Neuronal stem cell (in vitro differentiated cells): ENCODE data around the gene POMT2.

ENCODE experiments used
- DNase-seq: peaks from one replicate; pipeline ENCODE4 v3.0.0-alpha.2; 2013; ENCODE audit warnings: low spot score
- H2AFZ ChIP-seq: one replicate; pipeline ENCODE4 v1.6.1; 2013; ENCODE audit warnings: mild to moderate bottlenecking, low read length, inconsistent platforms
- H2AK5ac ChIP-seq: 2 replicates; pipeline ENCODE4 v1.6.1; 2013; ENCODE audit warnings: low read depth, mild to moderate bottlenecking, inconsistent platforms, low read length, moderate library complexity, mixed read lengths
- H2BK120ac ChIP-seq: 2 replicates; pipeline ENCODE4 v1.6.1; 2013; ENCODE audit warnings: low read depth, mild to moderate bottlenecking, inconsistent platforms, low read length, moderate library complexity, mixed read lengths
- H2BK12ac ChIP-seq: one replicate; pipeline ENCODE4 v1.6.1; 2013; ENCODE audit warnings: low read length, inconsistent platforms
- H2BK15ac ChIP-seq: 2 replicates; pipeline ENCODE4 v1.6.1; 2013; ENCODE audit warnings: mild to moderate bottlenecking, low read length, inconsistent platforms, mixed read lengths
- H2BK5ac ChIP-seq: one replicate; pipeline ENCODE4 v1.6.1; 2013; ENCODE audit warnings: inconsistent platforms, mild to moderate bottlenecking, low read length, moderate library complexity
- H3K14ac ChIP-seq: one replicate; pipeline ENCODE4 v1.6.1; 2013; ENCODE audit warnings: low read length, inconsistent platforms
- H3K18ac ChIP-seq: 2 replicates; pipeline ENCODE4 v1.6.1; 2013; ENCODE audit warnings: low read length, inconsistent platforms
- H3K23ac ChIP-seq: 2 replicates; pipeline ENCODE4 v1.6.1; 2013; ENCODE audit warnings: low read depth, mild to moderate bottlenecking, mixed read lengths, low read length, inconsistent platforms; ENCODE audit not compliant: poor library complexity
- H3K27ac ChIP-seq: replicated peaks from 3 replicates; pipeline ENCODE4 v1.5.1; 2013; ENCODE audit warnings: low read length, inconsistent platforms
- H3K27me3 ChIP-seq, 3 experiments: 2 replicates each; pipeline ENCODE4 v1.6.1; 2013; ENCODE audit warnings: low read length in 3 of 3, mild to moderate bottlenecking in 2 of 3, inconsistent platforms in 1 of 3, low read depth in 1 of 3, mixed read lengths in 1 of 3, moderate library complexity in 1 of 3; ENCODE audit not compliant: control insufficient read depth in 3 of 3, insufficient read depth in 3 of 3
- H3K36me3 ChIP-seq, 2 donors: replicated peaks in 1 of 2; 2 replicates each; pipeline ENCODE4 v1.6.1; 2013; ENCODE audit warnings: low read length in 2 of 2; ENCODE audit not compliant: control insufficient read depth in 2 of 2, insufficient read depth in 2 of 2
- H3K4ac ChIP-seq: 2 replicates; pipeline ENCODE4 v1.6.1; 2013; ENCODE audit warnings: inconsistent platforms, mild to moderate bottlenecking, low read length, moderate library complexity
- H3K4me1 ChIP-seq, 2 donors: 1 replicate in 1 of 2; 2 replicates in 1 of 2; pipeline ENCODE4 v1.6.1; 2013; ENCODE audit warnings: low read length in 2 of 2, low read depth in 1 of 2; ENCODE audit not compliant: control insufficient read depth in 2 of 2, insufficient read depth in 1 of 2
- H3K4me2 ChIP-seq: one replicate; pipeline ENCODE4 v1.6.1; 2013; ENCODE audit warnings: mild to moderate bottlenecking, low read length, inconsistent platforms; ENCODE audit not compliant: insufficient read depth, poor library complexity, severe bottlenecking
- H3K4me3 ChIP-seq, 2 donors: 2 replicates each; pipeline ENCODE4 v1.5.1; 2013; ENCODE audit warnings: low read length in 2 of 2, mild to moderate bottlenecking in 2 of 2, inconsistent platforms in 1 of 2, moderate library complexity in 1 of 2
- H3K79me1 ChIP-seq: one replicate; pipeline ENCODE4 v1.6.1; 2013; ENCODE audit warnings: low read depth, mild to moderate bottlenecking, inconsistent platforms, low read length, moderate library complexity
- H3K9ac ChIP-seq: one replicate; pipeline ENCODE4 v1.6.1; 2013; ENCODE audit warnings: mild to moderate bottlenecking, low read depth, low read length, inconsistent platforms; ENCODE audit not compliant: poor library complexity
- H3K9me3 ChIP-seq, 2 donors: replicated peaks in 1 of 2; 2 replicates each; pipeline versions ENCODE3 to v1.6.1; 2013; ENCODE audit warnings: low read length in 2 of 2, mild to moderate bottlenecking in 2 of 2, inconsistent platforms in 1 of 2, low read depth in 1 of 2, mixed read lengths in 1 of 2, moderate library complexity in 1 of 2; ENCODE audit not compliant: control insufficient read depth in 2 of 2, insufficient read depth in 1 of 2
- H4K8ac ChIP-seq: one replicate; pipeline ENCODE4 v1.6.1; 2013; ENCODE audit warnings: low read depth, mild to moderate bottlenecking, inconsistent platforms, low read length, moderate library complexity
- H4K91ac ChIP-seq: one replicate; pipeline ENCODE4 v1.6.1; 2013; ENCODE audit warnings: low read length, low read depth, mild to moderate bottlenecking, inconsistent platforms; ENCODE audit not compliant: poor library complexity
- WGBS, 2 donors: extraction: QIAGEN DNeasy Blood & Tissue Kit; methylation state at CpG; one replicate each; pipeline ENCODE4 v1.1.7; 2013; ENCODE audit warnings: missing lambda C conversion rate in 2 of 2, mixed read lengths in 1 of 2; ENCODE audit not compliant: insufficient read length in 2 of 2, insufficient replicate concordance in 1 of 2; ENCODE audit errors: extremely low coverage in 2 of 2; 5-methylcytosine and 5-hydroxymethylcytosine counted together

POMT2 gene

GRCh38 chr14:77296906-77297305 lies 23.8 kb downstream of the POMT2 start:
- no peak overlapping the region for H3K9ac ChIP-seq
- no peak overlapping the region for H3K4me2 ChIP-seq
- H2BK12ac ChIP-seq: no peak overlapping the region
- WGBS, 2 donors: no CpG with 5 or more reads among the region's 8 CpGs
- no peak overlapping the region for H3K23ac ChIP-seq
- H2AK5ac ChIP-seq: no peak overlapping the region
- H3K4me1 ChIP-seq: peaks cover 0 to 6% of the 10 kb centered on the region in 2 donors
- H4K8ac ChIP-seq: no peak overlapping the region
- no peak overlapping the region for H3K18ac ChIP-seq
- no peaks in the 10 kb centered on the region for H3K27me3 ChIP-seq
- H3K4ac ChIP-seq: no peak overlapping the region
- H3K36me3 ChIP-seq: peaks cover 16 to 83% of the 10 kb centered on the region in 2 donors
- no peak overlapping the region for H2BK15ac ChIP-seq
- no peak for DNase-seq
- no peaks in the 10 kb centered on the region for H3K9me3 ChIP-seq
- no peak overlapping the region for H3K14ac ChIP-seq
- H3K27ac ChIP-seq: no peak overlapping the region
- no peak overlapping the region for H4K91ac ChIP-seq
- H3K4me3 ChIP-seq: no peak overlapping the region
- H3K79me1 ChIP-seq: peaks cover 4% of the 10 kb centered on the region
- no peak overlapping the region for H2AFZ ChIP-seq
- no peak overlapping the region for H2BK120ac ChIP-seq
- no peak overlapping the region for H2BK5ac ChIP-seq

- Histone ChIP-seq H3K18ac (no peak overlapping the region), H3K27ac (no peak overlapping the region), H2BK5ac (no peak overlapping the region), H3K4me1 (peaks cover 0 to under 1% of the 10 kb centered on the region in 2 donors), H3K27me3 (no peaks in the 10 kb centered on the region), H3K79me1 (peaks cover 4% of the 10 kb centered on the region), H3K36me3 (peaks cover 15 to 79% of the 10 kb centered on the region in 2 donors), H3K4me2 (no peak overlapping the region), H3K9ac (no peak overlapping the region), H2AK5ac (no peak overlapping the region), H2BK12ac (no peak overlapping the region), H4K8ac (no peak overlapping the region), H2BK120ac (no peak overlapping the region), H4K91ac (no peak overlapping the region), H3K23ac (no peak overlapping the region), H3K4me3 (no peak overlapping the region), H3K14ac (no peak overlapping the region), H2AFZ (no peak overlapping the region), H2BK15ac (no peak overlapping the region), H3K4ac (no peak overlapping the region), H3K9me3 (no peaks in the 10 kb centered on the region)
- no CpG with 5 or more reads among the region's 13 CpGs for WGBS, 2 donors
- no peak for DNase-seq
Measured at GRCh38 chr14:77296155-77296554, 24.5 kb downstream of the POMT2 start.

- Histone ChIP-seq H3K23ac (no peak overlapping the region), H3K4me1 (no peaks in the 10 kb centered on the region), H3K79me1 (no peaks in the 10 kb centered on the region), H3K4me3 (no peak overlapping the region), H2AFZ (no peak overlapping the region), H3K27me3 (no peaks in the 10 kb centered on the region), H3K9me3 (no peaks in the 10 kb centered on the region), H2BK12ac (no peak overlapping the region), H3K36me3 (peaks cover 8 to 73% of the 10 kb centered on the region in 2 donors), H3K18ac (no peak overlapping the region), H4K8ac (no peak overlapping the region), H2BK15ac (no peak overlapping the region), H2BK5ac (no peak overlapping the region), H3K4me2 (no peak overlapping the region), H2BK120ac (no peak overlapping the region), H3K14ac (no peak overlapping the region), H4K91ac (no peak overlapping the region), H3K9ac (no peak overlapping the region), H2AK5ac (no peak overlapping the region), H3K4ac (no peak overlapping the region), H3K27ac (no peak overlapping the region)
- no CpG with 5 or more reads among the region's 4 CpGs for WGBS, 2 donors
- DNase-seq: no peak
Measured at GRCh38 chr14:77290705-77291104, 30.0 kb downstream of the POMT2 start.

- Histone ChIP-seq H3K4me2 (no peak overlapping the region), H2BK120ac (no peak overlapping the region), H3K9me3 (no peaks in the 10 kb centered on the region), H3K18ac (no peak overlapping the region), H3K27me3 (no peaks in the 10 kb centered on the region), H3K36me3 (peaks cover 15 to 77% of the 10 kb centered on the region in 2 donors), H3K4ac (no peak overlapping the region), H4K8ac (no peak overlapping the region), H3K4me3 (no peak overlapping the region), H2BK15ac (no peak overlapping the region), H3K27ac (no peak overlapping the region), H2BK12ac (no peak overlapping the region), H2AK5ac (no peak overlapping the region), H2AFZ (no peak overlapping the region), H3K79me1 (no peaks in the 10 kb centered on the region), H3K4me1 (peaks cover 0 to 16% of the 10 kb centered on the region in 2 donors), H3K23ac (no peak overlapping the region), H3K9ac (no peak overlapping the region), H2BK5ac (no peak overlapping the region), H3K14ac (no peak overlapping the region), H4K91ac (no peak overlapping the region)
- DNase-seq: no peak
- WGBS, 2 donors: no CpG with 5 or more reads among the region's 5 CpGs
Measured at GRCh38 chr14:77286576-77286975, 34.1 kb downstream of the POMT2 start.
